Activated CD4-positive, alpha-beta T cell treated with anti-CD3 and anti-CD28 coated beads for 36 hours (primary cell): ENCODE data around the gene ENGASE. TPM values are rescaled to one million over a fixed set of nuclear protein-coding genes. Genes with fewer than 3 reads are reported as not detected.
"Not testable (repeated sequence)": the region's sequence is repeated elsewhere in the genome, so short reads cannot be mapped to it uniquely, and the experiment has no call there.

Experiments
- ATAC-seq: fragments of 200-7000 bp; cut with Tn5 transposase; one replicate; pipeline ENCODE4 v1.10.0; 2021; ENCODE audit warnings: mild to moderate bottlenecking, moderate library complexity
- CTCF ChIA-PET: fragments of 350-600 bp; sonication (Branson Sonifier 250); formaldehyde crosslinking; loops from one replicate; lab custom pipeline; 2021; ENCODE audit warnings: antibody characterized with exemption; lab: Charles Lee
- POLR2A ChIA-PET: fragments of 350-600 bp; sonication (Branson Sonifier 250); formaldehyde crosslinking; loops from one replicate; lab custom pipeline; 2021; ENCODE audit warnings: antibody characterized with exemption, inconsistent platforms; lab: Charles Lee
- DNase-seq: peaks from one replicate; pipeline ENCODE4 v3.0.0-alpha.2; 2020
- H3K27ac Mint-ChIP-seq: one replicate; pipeline ENCODE4 v1.8.0; 2021; ENCODE audit warnings: mixed read lengths
- H3K27me3 Mint-ChIP-seq: one replicate; pipeline ENCODE4 v1.8.0; 2021; ENCODE audit warnings: mixed read lengths
- H3K36me3 Mint-ChIP-seq: one replicate; pipeline ENCODE4 v1.8.0; 2021; ENCODE audit warnings: low read depth, mixed read lengths
- H3K4me1 Mint-ChIP-seq: one replicate; pipeline ENCODE4 v1.8.0; 2021; ENCODE audit warnings: mixed read lengths
- H3K4me3 Mint-ChIP-seq: one replicate; pipeline ENCODE4 v1.8.0; 2021; ENCODE audit warnings: mild to moderate bottlenecking, moderate library complexity, mixed read lengths
- H3K9me3 Mint-ChIP-seq: one replicate; pipeline ENCODE4 v1.8.0; 2021; ENCODE audit warnings: low read depth, mixed read lengths
- intact Hi-C, 2 experiments: fragments of 100-400 bp; cut with DNase I in 1 of 2; cut with micrococcal nuclease in 1 of 2; formaldehyde crosslinking; loops; one replicate each; pipeline versions ENCODE4 v1.14.2 to v1.15.1; 2022 to 2024; cut with DNase I, micrococcal nuclease
- total RNA-seq, 2 experiments: library from RNA; stranded (reverse); gene quantifications; one replicate each; pipeline ENCODE4 v1.2.3, GENCODE V29; 2021

Gene ENGASE, protein sequence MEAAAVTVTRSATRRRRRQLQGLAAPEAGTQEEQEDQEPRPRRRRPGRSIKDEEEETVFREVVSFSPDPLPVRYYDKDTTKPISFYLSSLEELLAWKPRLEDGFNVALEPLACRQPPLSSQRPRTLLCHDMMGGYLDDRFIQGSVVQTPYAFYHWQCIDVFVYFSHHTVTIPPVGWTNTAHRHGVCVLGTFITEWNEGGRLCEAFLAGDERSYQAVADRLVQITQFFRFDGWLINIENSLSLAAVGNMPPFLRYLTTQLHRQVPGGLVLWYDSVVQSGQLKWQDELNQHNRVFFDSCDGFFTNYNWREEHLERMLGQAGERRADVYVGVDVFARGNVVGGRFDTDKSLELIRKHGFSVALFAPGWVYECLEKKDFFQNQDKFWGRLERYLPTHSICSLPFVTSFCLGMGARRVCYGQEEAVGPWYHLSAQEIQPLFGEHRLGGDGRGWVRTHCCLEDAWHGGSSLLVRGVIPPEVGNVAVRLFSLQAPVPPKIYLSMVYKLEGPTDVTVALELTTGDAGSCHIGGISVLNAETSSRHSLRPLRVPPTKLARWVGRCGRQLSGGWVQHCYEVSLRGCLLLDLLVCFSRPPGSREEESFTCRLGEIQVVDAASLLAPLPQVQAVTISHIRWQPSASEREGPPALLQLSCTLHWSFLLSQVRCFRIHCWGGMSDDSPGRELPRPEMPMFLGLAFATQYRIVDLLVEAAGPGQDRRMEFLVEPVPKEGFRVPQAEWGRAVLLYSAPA
- 10 to 100 TPM; 17.3 to 23.7 TPM for total RNA-seq

DNA sequence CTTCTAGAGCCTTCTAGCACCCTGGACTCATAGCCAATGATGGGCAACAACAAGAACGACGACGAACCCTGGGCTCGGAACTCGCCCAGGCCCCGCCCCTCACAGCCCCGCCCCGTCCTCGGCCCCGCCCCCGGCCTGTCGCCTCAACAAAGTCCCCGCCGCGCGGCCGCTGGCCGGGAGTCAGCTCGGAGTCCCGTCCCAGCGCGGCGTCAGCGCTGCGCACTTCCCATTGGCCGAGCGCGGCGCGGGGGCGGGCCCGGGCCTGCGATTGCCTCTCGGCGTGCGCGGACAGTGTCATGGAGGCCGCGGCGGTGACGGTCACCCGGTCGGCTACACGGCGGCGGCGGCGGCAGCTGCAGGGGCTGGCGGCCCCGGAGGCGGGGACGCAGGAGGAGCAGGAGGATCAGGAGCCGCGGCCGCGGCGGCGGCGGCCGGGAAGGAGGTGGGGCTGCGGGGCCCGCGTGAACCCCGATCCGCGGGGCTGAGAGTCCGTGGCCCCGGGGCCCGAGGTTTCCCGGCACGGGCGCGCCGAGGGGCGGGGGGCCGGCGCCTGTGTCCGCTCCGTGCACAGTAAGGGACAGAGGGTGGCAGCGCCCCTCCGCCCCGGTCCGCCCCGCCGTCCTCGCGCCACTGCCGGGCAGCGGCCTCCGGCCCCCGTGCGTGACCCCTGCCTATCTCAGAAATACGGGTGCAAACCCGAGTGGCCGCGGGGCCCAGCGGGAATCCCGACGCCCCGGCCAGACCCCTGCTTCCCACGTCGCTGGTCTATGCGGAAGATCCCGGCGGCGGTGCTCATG lies at the start of gene ENGASE:
ENGASE (plus strand) TSS at position 176 of the 797 bp plus-strand sequence; CDS start at position 297, 121 bp downstream.
- H3K27ac Mint-ChIP-seq, result peak within 1 kb of the TSS; percentile 49
- peak within 1 kb of the TSS; percentile 79 for H3K4me3 Mint-ChIP-seq
- DNase-seq (peak; percentile 96), ATAC-seq (peak; percentile 99)
- H3K4me1 Mint-ChIP-seq, result peaks cover 14% of the 10 kb centered on the region
- intact Hi-C loops, result loop anchor here in 1 of 2 experiments (1.0 kb wide), 3 partner anchors 66 to 293 kb away; partner anchors contain the start of genes CANT1, CYTH1 and USP36
- CTCF ChIA-PET, result interaction anchor here (0.6 to 1.7 kb wide), 6 partner anchors 10 to 206 kb away, joined by 3 to 5 read pairs (median 3); no protein-coding TSS in a partner anchor
- H3K27me3 Mint-ChIP-seq, result no peaks in the 10 kb centered on the region
- peaks cover 4% of the 10 kb centered on the region for H3K36me3 Mint-ChIP-seq
- no peaks in the 10 kb centered on the region for H3K9me3 Mint-ChIP-seq
- POLR2A ChIA-PET, result no interaction called here

DNA sequence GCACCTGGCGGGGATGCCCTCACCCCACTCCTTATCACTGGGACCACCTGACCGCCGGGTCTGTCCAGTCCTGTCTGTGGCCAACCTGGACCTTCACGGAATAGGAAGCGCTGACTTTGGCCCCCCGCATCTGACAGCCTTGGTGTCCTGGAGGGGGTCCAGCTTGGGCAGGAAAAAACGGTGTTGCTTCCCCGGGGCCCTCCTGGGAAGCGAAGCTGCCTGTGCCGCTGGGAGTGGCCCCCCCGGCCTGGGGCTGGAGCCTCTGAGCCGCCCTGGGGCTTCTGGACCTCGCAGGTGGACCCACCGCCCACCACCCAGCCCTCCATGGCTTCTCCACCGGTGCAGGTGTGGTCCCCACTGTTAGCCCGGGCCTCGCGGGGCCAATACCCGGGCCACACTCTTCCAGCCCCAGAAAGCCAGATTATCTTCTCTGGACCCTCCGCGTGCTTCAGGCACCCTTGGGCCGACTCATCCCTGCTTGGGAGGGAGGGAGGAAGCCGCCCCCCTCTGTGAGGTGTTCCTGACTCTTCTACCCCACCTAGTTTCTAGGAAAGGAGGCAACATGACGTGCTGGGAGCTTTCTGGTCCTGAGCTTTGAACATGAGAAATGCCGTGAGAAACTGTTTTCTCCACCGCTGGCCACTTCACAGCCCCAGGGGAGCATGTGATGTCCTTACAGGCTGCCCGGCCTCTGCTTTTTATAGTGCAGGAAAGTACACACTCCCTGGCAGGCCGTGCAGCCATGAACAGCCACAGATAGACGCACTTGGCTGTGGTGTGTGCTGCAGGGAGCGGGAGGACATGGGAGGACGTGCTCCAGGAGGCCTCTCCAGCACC lies 49.5 kb upstream of the ENGASE start:
- no peaks in the 10 kb centered on the region for H3K36me3 Mint-ChIP-seq
- no peaks in the 10 kb centered on the region for H3K9me3 Mint-ChIP-seq
- no peak overlapping the region for H3K27ac Mint-ChIP-seq
- no peak for ATAC-seq
- H3K27me3 Mint-ChIP-seq, result peaks cover 34% of the 10 kb centered on the region
- peak overlapping the region; percentile 71 for H3K4me3 Mint-ChIP-seq
- no peak for DNase-seq
- intact Hi-C loops, result no loop called here
- ChIA-PET CTCF (interaction anchor here (1.4 kb wide), 1 partner anchor 17 kb away, joined by 4 read pairs; no protein-coding TSS in a partner anchor), POLR2A (no interaction called here)
- H3K4me1 Mint-ChIP-seq, result peaks cover 3% of the 10 kb centered on the region

DNA sequence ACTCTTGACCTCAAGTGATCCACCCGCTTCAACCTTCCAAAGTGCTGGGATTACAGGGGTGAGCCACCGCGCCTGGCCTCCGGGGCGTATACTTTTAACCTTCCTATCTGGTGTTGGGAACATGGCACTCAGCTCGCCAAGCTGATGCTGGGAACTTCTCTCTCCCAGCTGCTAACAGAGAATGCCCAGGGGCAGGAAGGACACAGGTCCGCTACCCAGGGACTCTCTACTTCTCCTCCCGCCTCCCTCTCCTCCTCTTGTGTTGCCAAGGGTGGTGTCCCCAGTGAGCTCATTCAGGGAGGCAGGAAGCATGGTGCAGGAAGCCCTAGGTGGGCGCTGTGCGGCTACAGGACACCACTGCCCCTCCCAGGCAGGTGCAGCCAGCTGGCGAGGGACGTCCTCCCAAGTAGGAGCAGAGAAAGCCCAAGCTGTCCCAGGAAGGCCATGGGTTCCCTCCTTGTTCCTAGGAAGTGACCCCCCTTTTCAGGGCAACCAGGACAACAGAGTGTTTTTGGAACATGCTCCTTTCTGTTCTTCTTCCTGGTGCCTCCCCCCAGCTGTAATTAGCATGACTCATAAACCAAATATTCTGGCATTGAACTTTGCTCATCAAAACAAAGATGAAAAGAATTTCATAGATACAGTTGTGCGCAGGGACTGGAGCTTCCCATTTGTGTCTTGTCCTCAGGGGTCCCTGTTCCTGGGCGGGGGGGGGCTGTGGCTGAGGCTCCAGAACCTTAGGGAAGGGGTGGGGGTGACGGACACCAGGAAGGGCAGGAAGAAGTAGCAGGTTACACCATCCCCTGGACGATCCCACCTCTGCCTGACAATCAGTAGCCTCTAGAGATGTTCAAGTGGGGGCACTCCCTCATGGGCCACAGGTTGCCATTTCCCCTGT lies 48.0 kb upstream of the ENGASE start:
- H3K27me3 Mint-ChIP-seq, result peaks cover 31% of the 10 kb centered on the region
- H3K36me3 Mint-ChIP-seq, result no peaks in the 10 kb centered on the region
- no peak for DNase-seq
- no peak overlapping the region for H3K4me3 Mint-ChIP-seq
- intact Hi-C loops, result no loop called here
- peaks cover 3% of the 10 kb centered on the region for H3K4me1 Mint-ChIP-seq
- ChIA-PET POLR2A (no interaction called here), CTCF (interaction anchor here (0.9 to 1.4 kb wide), 2 partner anchors 13 to 16 kb away, joined by 3 to 4 read pairs; no protein-coding TSS in a partner anchor)
- H3K27ac Mint-ChIP-seq, result no peak overlapping the region
- no peak for ATAC-seq
- no peaks in the 10 kb centered on the region for H3K9me3 Mint-ChIP-seq

DNA sequence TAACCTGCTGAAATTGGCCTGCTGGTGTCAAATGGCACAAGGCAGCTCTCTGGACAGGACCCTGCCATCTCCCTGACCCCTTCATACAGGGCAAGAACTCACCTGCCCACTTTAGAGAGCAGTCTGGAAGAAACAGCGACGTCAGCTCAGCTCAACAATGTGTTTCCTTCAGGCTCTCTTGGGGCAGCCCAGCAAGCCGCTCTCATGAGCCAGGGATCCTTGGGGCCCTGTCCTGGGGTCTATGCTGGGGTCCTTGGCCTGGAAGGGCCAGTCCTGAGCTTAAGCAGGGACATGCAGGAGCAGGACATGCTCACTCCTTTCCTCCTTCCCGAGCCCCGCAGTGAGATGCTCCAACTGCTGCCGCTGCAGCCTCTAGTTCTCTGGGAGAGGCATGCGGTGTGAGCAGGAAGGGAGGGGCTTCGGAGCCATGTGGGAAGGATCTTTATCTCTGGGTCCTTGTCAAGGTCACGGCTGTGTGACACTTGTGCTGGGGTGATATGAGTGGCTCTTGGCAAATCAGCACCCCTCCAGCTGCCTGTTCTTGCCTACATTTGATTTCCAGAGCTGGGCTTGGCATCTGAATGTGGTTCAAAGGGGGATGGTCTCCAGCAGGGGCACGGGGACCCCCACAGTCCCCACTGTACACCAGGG lies 47.2 kb upstream of the ENGASE start:
- Mint-ChIP-seq H3K4me1 (peaks cover 3% of the 10 kb centered on the region), H3K4me3 (no peak overlapping the region), H3K27me3 (peaks cover 29% of the 10 kb centered on the region), H3K27ac (no peak overlapping the region), H3K36me3 (no peaks in the 10 kb centered on the region), H3K9me3 (no peaks in the 10 kb centered on the region)
- CTCF ChIA-PET, result interaction anchor here (0.9 kb wide), 1 partner anchor 14 kb away, joined by 3 read pairs; no protein-coding TSS in a partner anchor
- POLR2A ChIA-PET, result no interaction called here
- intact Hi-C loops, result no loop called here
- DNase-seq (no peak), ATAC-seq (no peak)

DNA sequence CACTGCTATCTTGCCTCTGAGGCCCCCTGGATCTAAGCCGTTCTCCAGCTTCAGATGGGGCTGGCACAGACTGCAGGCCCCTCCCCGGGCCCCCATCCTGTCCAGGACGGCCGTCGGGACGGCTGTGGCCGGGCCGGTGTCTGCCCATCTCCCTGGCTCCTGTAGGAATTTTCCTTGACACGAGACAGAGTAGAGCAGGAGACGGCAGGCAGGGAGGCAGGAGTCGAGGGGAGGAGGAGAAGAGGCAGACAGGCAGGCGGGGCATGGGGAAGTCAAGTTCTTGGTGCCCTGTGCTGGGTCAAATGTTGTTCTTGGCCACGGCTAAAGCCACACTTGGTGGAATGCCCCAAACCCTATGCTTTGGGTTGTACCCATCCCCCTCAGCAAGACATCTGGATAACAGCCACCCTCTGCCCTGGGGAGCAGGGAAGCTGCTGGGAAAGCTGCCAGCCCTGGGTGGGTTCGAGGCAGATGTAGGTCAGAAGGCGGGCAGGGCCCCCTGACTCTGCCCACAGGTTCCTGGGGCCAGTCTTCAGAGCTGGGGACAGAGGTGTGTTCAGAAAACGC lies 46.6 kb upstream of the ENGASE start:
- H3K27ac Mint-ChIP-seq, result no peak overlapping the region
- H3K4me1 Mint-ChIP-seq, result peaks cover 3% of the 10 kb centered on the region
- no peaks in the 10 kb centered on the region for H3K36me3 Mint-ChIP-seq
- peaks cover 25% of the 10 kb centered on the region for H3K27me3 Mint-ChIP-seq
- no peak for DNase-seq
- no peaks in the 10 kb centered on the region for H3K9me3 Mint-ChIP-seq
- ATAC-seq, result no peak
- CTCF ChIA-PET, result no interaction called here
- intact Hi-C loops, result no loop called here
- POLR2A ChIA-PET, result no interaction called here
- no peak overlapping the region for H3K4me3 Mint-ChIP-seq

DNA sequence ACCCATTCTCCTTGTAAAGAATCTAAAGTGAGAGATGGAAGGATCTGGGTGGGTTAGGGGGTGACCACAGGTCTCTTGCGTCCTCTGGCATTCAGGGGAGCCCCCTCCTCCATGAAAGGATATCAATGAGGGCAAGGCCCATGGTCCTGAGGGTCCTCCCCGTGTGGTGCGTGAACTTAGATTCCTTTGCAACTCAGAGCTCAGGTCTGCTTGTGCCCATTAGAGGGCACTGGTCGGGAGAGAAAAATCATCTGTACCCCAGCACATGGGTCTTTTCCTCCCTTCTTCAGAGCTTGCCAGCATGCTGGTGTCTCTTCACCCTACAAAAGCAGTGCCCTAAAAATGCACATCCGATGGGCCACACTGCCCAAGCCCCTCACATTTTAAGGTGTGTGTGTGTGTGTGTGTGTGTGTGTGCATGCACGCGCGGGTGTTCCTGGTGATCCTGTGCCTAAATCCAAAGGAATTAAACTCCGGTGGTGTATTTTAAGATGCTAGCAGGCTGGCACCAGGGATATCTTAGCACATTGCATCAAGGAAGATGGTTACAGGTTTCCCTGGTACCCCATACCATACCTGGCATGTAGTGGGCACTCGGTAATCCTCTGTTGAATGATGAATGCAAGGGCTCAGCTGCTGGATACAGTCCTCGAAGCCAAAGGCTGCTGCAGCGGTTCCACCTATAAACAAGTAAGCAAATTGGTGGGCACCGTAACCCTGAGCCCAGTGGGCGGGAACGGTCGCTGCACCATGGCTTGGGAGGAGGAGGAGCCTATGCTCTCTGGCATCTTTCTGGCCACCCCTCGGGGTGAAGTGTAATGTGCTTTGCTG lies 45.9 kb upstream of the ENGASE start:
- no peak for DNase-seq
- Mint-ChIP-seq H3K36me3 (no peaks in the 10 kb centered on the region), H3K27me3 (peaks cover 20% of the 10 kb centered on the region), H3K4me3 (no peak overlapping the region), H3K4me1 (peaks cover 3% of the 10 kb centered on the region), H3K9me3 (no peaks in the 10 kb centered on the region), H3K27ac (no peak overlapping the region)
- POLR2A ChIA-PET, result no interaction called here
- ATAC-seq, result no peak
- intact Hi-C loops, result no loop called here
- CTCF ChIA-PET, result interaction anchor here (0.6 to 0.7 kb wide), 2 partner anchors 163 to 1451 kb away, joined by 3 read pairs; no protein-coding TSS in a partner anchor

DNA sequence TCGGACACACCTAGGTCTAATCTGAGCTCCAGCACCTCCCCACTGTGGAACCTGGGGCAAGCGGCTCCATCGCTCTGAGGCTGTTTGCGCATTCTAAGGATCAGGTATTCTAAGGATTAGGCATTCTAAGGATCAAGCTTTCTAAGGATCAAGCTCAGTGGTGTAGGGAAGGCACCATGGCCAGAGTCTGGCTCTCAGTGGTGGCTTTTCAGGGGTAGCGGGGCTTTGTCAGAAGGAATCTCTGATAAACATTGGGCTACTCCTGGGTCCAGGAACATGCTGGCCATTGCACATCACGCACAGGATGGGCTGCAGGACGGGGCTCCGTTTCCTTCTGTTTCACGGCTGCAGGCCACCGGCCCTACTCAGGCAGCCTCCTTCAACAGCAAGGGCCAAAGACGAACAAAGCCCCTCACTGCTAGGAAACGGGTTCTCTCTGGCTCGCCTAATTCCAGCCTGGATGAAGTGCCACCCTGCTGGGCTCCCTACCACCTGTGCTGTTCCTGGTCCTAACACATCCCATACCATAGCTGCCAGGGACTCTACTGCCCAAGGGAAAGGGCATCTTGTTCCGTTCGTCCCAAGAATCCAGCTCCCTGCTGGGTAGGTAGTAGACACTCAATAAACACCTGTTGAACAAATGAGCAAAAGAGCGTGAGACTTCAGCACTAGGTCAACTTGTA lies 45.2 kb upstream of the ENGASE start:
- no peaks in the 10 kb centered on the region for H3K4me1 Mint-ChIP-seq
- intact Hi-C loops, result no loop called here
- peaks cover 17% of the 10 kb centered on the region for H3K27me3 Mint-ChIP-seq

DNA sequence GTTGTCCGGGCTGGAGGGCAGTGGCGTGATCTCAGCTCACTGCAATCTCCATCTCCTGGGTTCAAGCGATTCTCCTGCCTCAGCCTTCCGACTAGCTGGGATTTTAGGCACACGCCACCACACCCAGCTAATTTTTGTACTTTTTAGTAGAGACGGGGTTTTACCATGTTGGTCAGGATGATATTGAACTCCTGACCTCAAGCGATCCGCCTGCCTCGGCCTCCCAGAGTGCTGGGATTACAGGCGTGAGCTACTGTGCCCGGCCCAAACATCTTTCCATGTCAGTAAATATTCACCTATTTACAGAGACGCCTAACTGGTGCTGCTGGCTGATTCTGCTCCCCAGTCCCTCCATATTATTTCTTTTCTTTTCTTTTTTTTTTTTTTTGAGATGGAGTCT lies 44.0 kb upstream of the ENGASE start:
- H3K9me3 Mint-ChIP-seq, intact Hi-C loops, DNase-seq, H3K27me3 Mint-ChIP-seq, H3K27ac Mint-ChIP-seq, H3K4me1 Mint-ChIP-seq, H3K4me3 Mint-ChIP-seq, ATAC-seq, POLR2A ChIA-PET, H3K36me3 Mint-ChIP-seq: not testable (repeated sequence)
- CTCF ChIA-PET, result interaction anchor here (0.6 kb wide), 1 partner anchor 66 kb away, joined by 3 read pairs; no protein-coding TSS in a partner anchor

More for the DNA sequence above, 45.2 kb upstream of the ENGASE start:
- CTCF ChIA-PET, result interaction anchor here (0.6 to 1.1 kb wide), 5 partner anchors 11 to 1450 kb away, joined by 3 read pairs; no protein-coding TSS in a partner anchor
- POLR2A ChIA-PET, result no interaction called here
- Mint-ChIP-seq H3K27ac (no peak overlapping the region), H3K36me3 (no peaks in the 10 kb centered on the region), H3K4me3 (no peak overlapping the region), H3K9me3 (no peaks in the 10 kb centered on the region)
- DNase-seq (no peak), ATAC-seq (no peak)
